GM12875 (cell line): ENCODE measurements around the gene GPR25.

Experiments
- H3K4me3 ChIP-seq: one replicate; pipeline ENCODE4 v1.5.1; 2011; ENCODE audit warnings: low read depth, low read length, control low read depth
- TF ChIP-seq, protein P1 (sequence below): IDR thresholded peaks from 2 replicates; pipeline ENCODE4 v1.5.1; 2011; ENCODE audit warnings: low read depth, mild to moderate bottlenecking, control low read depth, inconsistent platforms, low read length, moderate library complexity, borderline replicate concordance; ENCODE audit not compliant: insufficient read depth

GPR25 gene

DNA sequence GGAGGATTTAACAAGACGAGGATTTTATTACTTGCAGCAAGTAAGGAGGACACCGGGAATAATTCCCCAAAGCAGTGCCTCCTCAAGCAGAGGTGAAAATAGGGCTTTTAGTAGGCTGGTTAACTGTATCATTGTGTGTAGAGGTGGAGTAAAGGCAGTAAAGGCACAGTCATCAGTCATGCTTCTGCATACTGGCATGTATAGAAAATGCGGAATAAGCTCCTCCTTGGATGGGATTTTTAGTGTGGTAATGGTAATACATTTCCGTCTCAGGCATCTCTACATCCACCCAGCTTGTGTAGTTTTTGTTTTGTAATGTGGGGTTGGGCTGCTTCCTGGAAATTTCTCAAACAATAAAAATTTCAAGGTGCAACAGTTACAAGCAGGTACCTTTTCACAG is 27.4 kb upstream of the GPR25 start:
- TF ChIP-seq, protein P1, sequence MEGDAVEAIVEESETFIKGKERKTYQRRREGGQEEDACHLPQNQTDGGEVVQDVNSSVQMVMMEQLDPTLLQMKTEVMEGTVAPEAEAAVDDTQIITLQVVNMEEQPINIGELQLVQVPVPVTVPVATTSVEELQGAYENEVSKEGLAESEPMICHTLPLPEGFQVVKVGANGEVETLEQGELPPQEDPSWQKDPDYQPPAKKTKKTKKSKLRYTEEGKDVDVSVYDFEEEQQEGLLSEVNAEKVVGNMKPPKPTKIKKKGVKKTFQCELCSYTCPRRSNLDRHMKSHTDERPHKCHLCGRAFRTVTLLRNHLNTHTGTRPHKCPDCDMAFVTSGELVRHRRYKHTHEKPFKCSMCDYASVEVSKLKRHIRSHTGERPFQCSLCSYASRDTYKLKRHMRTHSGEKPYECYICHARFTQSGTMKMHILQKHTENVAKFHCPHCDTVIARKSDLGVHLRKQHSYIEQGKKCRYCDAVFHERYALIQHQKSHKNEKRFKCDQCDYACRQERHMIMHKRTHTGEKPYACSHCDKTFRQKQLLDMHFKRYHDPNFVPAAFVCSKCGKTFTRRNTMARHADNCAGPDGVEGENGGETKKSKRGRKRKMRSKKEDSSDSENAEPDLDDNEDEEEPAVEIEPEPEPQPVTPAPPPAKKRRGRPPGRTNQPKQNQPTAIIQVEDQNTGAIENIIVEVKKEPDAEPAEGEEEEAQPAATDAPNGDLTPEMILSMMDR, result no peak

DNA sequence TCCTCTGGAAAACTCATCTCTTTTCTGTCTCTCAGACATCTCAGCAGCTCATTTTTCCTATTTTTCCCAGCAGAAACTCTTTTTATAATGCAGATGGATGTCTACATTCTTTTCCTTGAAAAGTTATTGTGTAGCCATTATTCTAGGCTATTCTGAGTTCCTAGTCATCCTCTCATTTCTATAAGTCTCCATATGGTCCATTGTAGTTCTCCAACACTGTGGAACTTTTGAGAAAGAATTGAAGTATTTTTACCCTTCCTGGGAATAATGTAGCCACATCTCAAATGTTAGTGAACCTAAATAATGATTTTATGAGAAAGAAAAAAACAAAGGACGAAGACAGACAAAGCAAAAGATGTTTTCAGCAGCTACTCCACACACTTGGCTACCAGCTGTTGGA is 26.4 kb upstream of the GPR25 start:
- H3K4me3 ChIP-seq, result no peak overlapping the region
- TF ChIP-seq, protein P1, result no peak

More for the DNA sequence above, 27.4 kb upstream of the GPR25 start:
- H3K4me3 ChIP-seq, result no peak overlapping the region

DNA sequence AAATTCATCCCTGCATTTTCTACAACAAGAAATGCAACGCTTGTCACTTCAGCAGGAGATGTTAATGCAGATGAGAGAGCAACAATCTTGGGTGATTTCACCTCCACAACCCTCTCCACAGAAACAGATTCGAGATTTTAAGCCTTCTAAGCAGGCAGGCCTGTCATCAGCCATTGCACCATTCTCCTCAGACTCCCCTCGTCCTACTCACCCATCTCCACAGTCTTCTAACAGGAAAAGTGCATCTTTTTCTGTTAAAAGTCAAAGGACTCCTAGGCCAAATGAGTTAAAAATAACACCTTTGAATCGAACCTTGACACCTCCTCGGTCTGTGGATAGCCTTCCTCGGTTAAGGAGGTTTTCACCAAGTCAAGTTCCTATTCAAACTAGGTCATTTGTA is 23.4 kb upstream of the GPR25 start:
- H3K4me3 ChIP-seq, result no peak overlapping the region
- TF ChIP-seq, protein P1, result no peak

DNA sequence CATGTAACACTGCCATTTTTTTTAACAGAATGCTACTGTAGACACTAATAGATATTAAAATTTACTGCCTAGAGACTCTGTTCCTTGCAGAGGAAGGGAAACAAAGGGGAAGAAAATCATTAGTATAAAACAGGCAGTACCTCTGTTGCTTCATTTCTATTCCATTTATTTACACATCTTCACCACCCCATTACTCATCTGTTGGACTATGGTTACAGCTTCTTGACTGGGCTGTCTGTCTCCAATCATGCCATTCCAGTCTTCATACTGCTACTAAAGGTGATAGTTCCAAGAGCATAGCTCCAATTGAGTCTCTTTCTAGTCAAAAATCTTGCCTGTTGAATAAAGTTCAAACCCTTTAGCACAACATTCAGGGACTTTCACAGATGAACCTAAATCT is 22.2 kb upstream of the GPR25 start:
- H3K4me3 ChIP-seq, result no peak overlapping the region

DNA sequence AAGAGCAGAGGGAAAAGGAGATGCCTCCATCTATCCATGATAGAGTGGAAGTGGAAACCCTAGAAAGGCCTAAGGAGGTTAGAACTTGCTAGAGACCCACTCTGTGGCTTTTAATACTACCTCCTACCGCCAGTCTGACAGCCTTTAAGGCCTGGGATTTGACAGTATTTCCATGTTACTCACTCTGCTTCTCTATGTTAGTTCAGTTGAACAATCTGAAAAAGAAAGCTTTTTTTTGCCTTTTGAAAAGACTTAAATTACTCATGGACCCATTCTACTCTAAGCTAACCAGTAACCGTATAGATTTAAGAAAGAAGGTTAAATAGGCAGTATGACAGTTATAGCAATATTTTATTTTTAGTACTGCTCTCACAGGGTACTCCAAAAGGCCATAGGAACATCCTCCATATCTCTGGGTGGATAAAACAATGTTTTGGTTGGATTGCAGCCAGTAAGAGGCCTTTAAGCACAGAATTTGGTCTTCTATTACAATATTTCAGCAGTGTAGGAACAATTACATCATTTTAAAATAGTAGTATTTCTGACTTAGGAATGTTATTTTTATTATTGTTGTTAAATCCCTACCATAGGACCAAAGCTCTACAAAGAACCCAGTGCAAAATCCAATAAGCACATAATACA is 15.9 kb upstream of the GPR25 start:
- TF ChIP-seq, protein P1, result no peak
- H3K4me3 ChIP-seq, result no peak overlapping the region

More for the DNA sequence above, 22.2 kb upstream of the GPR25 start:
- TF ChIP-seq, protein P1, result no peak

DNA sequence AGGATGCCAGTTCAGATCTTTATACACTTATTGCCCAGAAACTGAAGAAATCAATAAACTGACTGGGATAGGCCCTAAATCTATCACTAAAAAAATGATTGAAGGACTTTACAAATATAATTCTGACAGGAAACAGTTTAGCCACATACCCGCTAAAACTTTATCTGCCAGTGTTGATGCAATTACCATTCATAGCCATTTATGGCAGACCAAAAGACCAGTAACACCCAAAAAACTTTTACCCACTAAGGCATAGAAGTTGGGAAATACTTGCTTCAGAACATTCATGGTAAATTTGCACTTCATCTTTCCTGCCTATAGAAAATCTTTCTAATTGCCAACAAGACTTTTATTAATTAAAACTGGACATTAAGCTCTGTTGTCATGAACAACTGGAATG is 15.0 kb upstream of the GPR25 start:
- TF ChIP-seq, protein P1, result no peak

DNA sequence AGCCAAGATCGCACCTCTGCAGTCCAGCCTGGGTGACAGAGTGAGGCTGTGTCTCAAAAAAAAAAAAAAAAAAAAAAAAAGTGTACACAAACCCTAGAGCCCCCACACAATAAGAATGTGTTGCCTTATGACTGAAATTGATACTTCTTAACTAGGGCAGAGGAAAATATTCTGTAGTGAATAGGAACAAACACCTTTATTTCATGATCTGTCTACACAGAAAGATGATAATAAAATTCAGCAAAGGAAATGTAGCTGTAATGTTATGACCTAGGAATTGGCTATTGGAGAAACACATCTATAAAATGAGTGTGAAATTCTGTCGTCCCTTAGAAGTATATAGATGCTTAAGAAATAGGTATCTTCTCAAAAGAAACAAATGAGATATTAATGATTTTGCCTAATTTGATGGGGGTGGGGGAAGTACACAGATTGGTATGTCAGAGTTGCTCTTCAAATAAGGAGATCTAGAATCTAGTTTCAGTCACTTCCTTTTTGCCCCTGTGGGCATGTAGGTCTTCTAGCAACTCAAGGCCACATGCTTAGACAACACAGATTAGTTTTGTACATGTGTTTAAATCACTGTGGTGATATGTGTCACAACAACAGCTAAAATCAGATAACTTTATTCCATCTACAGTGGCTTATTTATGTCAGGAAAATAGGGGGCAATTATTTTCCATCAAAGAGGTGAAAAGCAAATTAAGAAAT is 10.7 kb upstream of the GPR25 start:
- TF ChIP-seq, protein P1, result no peak
- no peak overlapping the region for H3K4me3 ChIP-seq

More for the DNA sequence above, 15.0 kb upstream of the GPR25 start:
- H3K4me3 ChIP-seq, result no peak overlapping the region
